K562 (cell line): ENCODE measurements around the gene EFR3B. TPM values are rescaled to one million over a fixed set of nuclear protein-coding genes. Genes with fewer than 3 reads are reported as not detected.
"Not testable (repeated sequence)": the region's sequence is repeated elsewhere in the genome, so short reads cannot be mapped to it uniquely, and the experiment has no call there.

Source experiments
- ATAC-seq: fragments of 200-7000 bp; cut with Tn5 transposase; 3 replicates; pipeline ENCODE4 v1.9.1; 2020; ENCODE audit warnings: moderate library complexity
- BruUV-seq: library from RNA; stranded (reverse); fragments of 400-500 nt; replicated peaks from 2 replicates; lab custom pipeline; 2021; lab: Mats Ljungman, UMichigan
- CTCF ChIA-PET: fragments of 300-600 bp; formaldehyde crosslinking; extraction: SDS; loops from one replicate; lab custom pipeline; 2021; ENCODE audit warnings: low intra/inter-chr PET ratio; lab: Yijun Ruan, JAX
- POLR2A ChIA-PET: fragments of 300-600, 350-650 bp; sonication (Branson Sonifier 250); formaldehyde crosslinking; extraction: SDS; loops from one replicate; lab custom pipeline; 2021; ENCODE audit warnings: antibody characterized with exemption, inconsistent platforms; lab: Yijun Ruan, JAX
- DNase-seq, 4 experiments: peaks; one replicate each; pipeline versions ENCODE4 v3.0.0 to v3.0.0-alpha.2; 2011 to 2018; ENCODE audit warnings: low spot score in 3 of 4, mixed read lengths in 3 of 4; ENCODE audit errors: extremely low read depth in 1 of 4
- FAIRE-seq: peaks from 2 replicates; lab custom pipeline; 2011; peaks lifted over from hg19 to GRCh38; lab: Jason Lieb, UNC
- H2AFZ ChIP-seq: 2 replicates; pipeline ENCODE4 v1.6.0; 2011; ENCODE audit warnings: low read depth, low read length, control low read depth, inconsistent platforms
- H3K27ac ChIP-seq: fragments of 200-600 bp; 3 replicates; pipeline ENCODE4 v1.8.0; 2011; ENCODE audit warnings: low read depth, mild to moderate bottlenecking, control low read depth, inconsistent platforms, low read length, moderate library complexity, mixed read lengths; ENCODE audit errors: extremely low read depth
- H3K27me3 ChIP-seq, 2 experiments: fragments of 300-600 bp in 1 of 2; 2 replicates in 1 of 2; 3 replicates in 1 of 2; pipeline versions ENCODE4 v1.6.0 to v1.8.0; 2011; ENCODE audit warnings: inconsistent platforms in 2 of 2, low read length in 2 of 2, mild to moderate bottlenecking in 1 of 2, mixed read lengths in 1 of 2, moderate library complexity in 1 of 2; ENCODE audit not compliant: control insufficient read depth in 2 of 2, insufficient read depth in 2 of 2
- H3K36me3 ChIP-seq: fragments of 300-600 bp; 3 replicates; pipeline ENCODE4 v1.8.0; 2011; ENCODE audit warnings: mild to moderate bottlenecking, low read length, inconsistent platforms; ENCODE audit not compliant: control insufficient read depth, insufficient read depth
- H3K4me1 ChIP-seq, 2 experiments: fragments of 200-600 bp in 1 of 2; replicated peaks in 1 of 2; 2 replicates in 1 of 2; 3 replicates in 1 of 2; pipeline versions ENCODE4 v1.5.1 to v1.8.0; 2011; ENCODE audit warnings: inconsistent platforms in 2 of 2, low read length in 2 of 2, mild to moderate bottlenecking in 1 of 2, mixed read lengths in 1 of 2, moderate library complexity in 1 of 2; ENCODE audit not compliant: control insufficient read depth in 2 of 2, insufficient read depth in 2 of 2
- H3K4me2 ChIP-seq: 2 replicates; pipeline ENCODE4 v1.6.1; 2011; ENCODE audit warnings: low read length, control low read depth, inconsistent platforms, mixed read lengths; ENCODE audit not compliant: insufficient read depth
- H3K4me3 ChIP-seq: fragments of 200-600 bp; sonication (generic), shearing (Covaris generic); 2 replicates; pipeline ENCODE4 v1.5.1; 2016; ENCODE audit warnings: control low read depth, inconsistent platforms
- H3K79me2 ChIP-seq: fragments of 200-600 bp; 3 replicates; pipeline ENCODE4 v1.8.0; 2011; ENCODE audit warnings: low read length, inconsistent platforms; ENCODE audit not compliant: control insufficient read depth, insufficient read depth
- H3K9ac ChIP-seq, 2 experiments: 2 replicates each; pipeline versions ENCODE4 v1.6.0 to v1.6.1; 2011; ENCODE audit warnings: low read depth in 2 of 2, low read length in 2 of 2, control low read depth in 1 of 2, inconsistent platforms in 1 of 2, mild to moderate bottlenecking in 1 of 2, mixed read lengths in 1 of 2; ENCODE audit not compliant: insufficient read depth in 1 of 2
- H3K9me1 ChIP-seq: one replicate; pipeline ENCODE4 v1.6.0; 2011; ENCODE audit warnings: inconsistent platforms, mild to moderate bottlenecking, low read length, moderate library complexity; ENCODE audit not compliant: control insufficient read depth, insufficient read depth
- H3K9me3 ChIP-seq: replicated peaks from 2 replicates; pipeline ENCODE4 v1.5.1; 2011; ENCODE audit warnings: low read depth, low read length, inconsistent platforms; ENCODE audit not compliant: control insufficient read depth, insufficient read depth
- H4K20me1 ChIP-seq: replicated peaks from 2 replicates; pipeline ENCODE4 v1.6.1; 2011; ENCODE audit warnings: low read length, inconsistent platforms, mixed read lengths; ENCODE audit not compliant: control insufficient read depth, insufficient read depth
- LARP7 ChIP-seq: fragments of 450-650 bp; IDR thresholded peaks from 2 replicates; pipeline ENCODE4 v1.6.1; 2016
- ZNF717 ChIP-seq: fragments of 250-450 bp; sonication (Bioruptor Pico); IDR thresholded peaks from 2 replicates; pipeline ENCODE4 v1.5.0; 2021
- ZSCAN32 ChIP-seq: fragments of 450-650 bp; formaldehyde crosslinking; IDR thresholded peaks from 2 replicates; pipeline ENCODE4 v1.4.0; 2020; ENCODE audit warnings: mild to moderate bottlenecking, moderate library complexity
- WGBS: fragments of 100-300 bp; shearing (Covaris generic); methylation state at CpG from one replicate; pipeline ENCODE4 v1.1.6; 2016; ENCODE audit warnings: low coverage, mixed read lengths; ENCODE audit not compliant: insufficient coverage; ENCODE audit errors: missing lambda C conversion rate; 5-methylcytosine and 5-hydroxymethylcytosine counted together
- in situ Hi-C: fragments of 300-500 bp; cut with MboI; formaldehyde crosslinking; loops from 4 replicates; pipeline ENCODE4 v1.15.0; 2018; ENCODE audit warnings: inconsistent platforms, mixed read lengths
- intact Hi-C: fragments of 100-400 bp; cut with micrococcal nuclease; formaldehyde crosslinking; loops from 2 replicates; pipeline ENCODE4 v1.14.2; 2022
- polyA plus RNA-seq, 8 experiments: library from polyadenylated mRNA; depleted of rRNA in 4 of 8; stranded (reverse) in 5 of 8; unstranded in 3 of 8; fragments of >200 nt; fragmentation: Nextera tagmentation in 2 of 8; fragmentation: Illumina TruSeq in 1 of 8; extraction: Ambion mirVana in 2 of 8; extraction: Trizol in 1 of 8; gene quantifications; 2 replicates each; pipeline versions ENCODE4 v1.2.1 to v1.2.3, GENCODE V29; 2011 to 2014; ENCODE audit warnings: inconsistent platforms in 1 of 8, missing spikeins in 1 of 8
- total RNA-seq, 7 experiments: library from RNA; depleted of rRNA in 6 of 7; stranded (reverse); fragments of >200 nt in 6 of 7; fragmentation: Illumina TruSeq in 2 of 7; extraction: Trizol in 2 of 7; gene quantifications; 2 replicates each; pipeline versions ENCODE4 v1.2.1 to v1.2.3, GENCODE V29; 2011 to 2021; ENCODE audit warnings: low replicate concordance in 1 of 7
- TF ChIP-seq, protein P1 (sequence below): fragments of 250-450 bp; sonication (Bioruptor Pico); IDR thresholded peaks from 2 replicates; pipeline ENCODE4 v1.8.0; 2022; ENCODE audit warnings: moderate library complexity, mild to moderate bottlenecking, inconsistent platforms
- TF ChIP-seq, protein P2 (sequence below), 2 experiments: fragments of 150-350 bp in 1 of 2; IDR thresholded peaks; 2 replicates each; pipeline ENCODE4 v1.6.1; 2012 to 2016; ENCODE audit warnings: low read depth in 2 of 2, low read length in 2 of 2, mild to moderate bottlenecking in 1 of 2, moderate library complexity in 1 of 2
- TF ChIP-seq, protein P3 (sequence below): fragments of 250-450 bp; sonication (Bioruptor Pico); IDR thresholded peaks from 2 replicates; pipeline ENCODE4 v1.9.0; 2021; ENCODE audit warnings: mild to moderate bottlenecking

The EFR3B gene
- total and polyA plus RNA-seq, 9 of the 15 experiments (the other 6 are each of a cell fraction or from before 2014, with no cell fraction given) = not detected

DNA sequence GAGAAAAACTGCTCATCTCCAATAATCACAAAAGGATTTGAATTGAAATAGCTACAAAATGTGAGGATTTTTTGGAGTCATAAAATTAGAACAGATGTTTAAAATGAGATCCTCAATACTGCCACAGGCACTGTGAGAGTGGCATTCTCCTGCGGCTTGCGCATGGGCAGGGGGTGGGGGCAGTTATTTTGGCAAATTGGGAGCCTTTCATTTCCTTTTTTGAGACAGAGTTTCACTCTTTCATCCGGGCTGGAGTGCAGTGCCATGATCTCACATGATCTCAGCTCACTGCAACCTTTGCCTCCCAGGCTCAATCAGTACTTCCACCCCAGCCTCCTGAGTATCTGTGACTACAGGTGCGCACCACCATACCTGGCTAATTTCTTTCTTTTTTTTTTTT, 84.1 kb downstream of the EFR3B start (continued):
- TF ChIP-seq LARP7 (no peak), ZSCAN32 (no peak), ZNF717 (CRISPR knock-in tag) (no peak)
- TF ChIP-seq, protein P1, sequence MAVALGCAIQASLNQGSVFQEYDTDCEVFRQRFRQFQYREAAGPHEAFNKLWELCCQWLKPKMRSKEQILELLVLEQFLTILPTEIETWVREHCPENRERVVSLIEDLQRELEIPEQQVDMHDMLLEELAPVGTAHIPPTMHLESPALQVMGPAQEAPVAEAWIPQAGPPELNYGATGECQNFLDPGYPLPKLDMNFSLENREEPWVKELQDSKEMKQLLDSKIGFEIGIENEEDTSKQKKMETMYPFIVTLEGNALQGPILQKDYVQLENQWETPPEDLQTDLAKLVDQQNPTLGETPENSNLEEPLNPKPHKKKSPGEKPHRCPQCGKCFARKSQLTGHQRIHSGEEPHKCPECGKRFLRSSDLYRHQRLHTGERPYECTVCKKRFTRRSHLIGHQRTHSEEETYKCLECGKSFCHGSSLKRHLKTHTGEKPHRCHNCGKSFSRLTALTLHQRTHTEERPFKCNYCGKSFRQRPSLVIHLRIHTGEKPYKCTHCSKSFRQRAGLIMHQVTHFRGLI (CRISPR knock-in tag) = no peak
- TF ChIP-seq, protein P2, sequence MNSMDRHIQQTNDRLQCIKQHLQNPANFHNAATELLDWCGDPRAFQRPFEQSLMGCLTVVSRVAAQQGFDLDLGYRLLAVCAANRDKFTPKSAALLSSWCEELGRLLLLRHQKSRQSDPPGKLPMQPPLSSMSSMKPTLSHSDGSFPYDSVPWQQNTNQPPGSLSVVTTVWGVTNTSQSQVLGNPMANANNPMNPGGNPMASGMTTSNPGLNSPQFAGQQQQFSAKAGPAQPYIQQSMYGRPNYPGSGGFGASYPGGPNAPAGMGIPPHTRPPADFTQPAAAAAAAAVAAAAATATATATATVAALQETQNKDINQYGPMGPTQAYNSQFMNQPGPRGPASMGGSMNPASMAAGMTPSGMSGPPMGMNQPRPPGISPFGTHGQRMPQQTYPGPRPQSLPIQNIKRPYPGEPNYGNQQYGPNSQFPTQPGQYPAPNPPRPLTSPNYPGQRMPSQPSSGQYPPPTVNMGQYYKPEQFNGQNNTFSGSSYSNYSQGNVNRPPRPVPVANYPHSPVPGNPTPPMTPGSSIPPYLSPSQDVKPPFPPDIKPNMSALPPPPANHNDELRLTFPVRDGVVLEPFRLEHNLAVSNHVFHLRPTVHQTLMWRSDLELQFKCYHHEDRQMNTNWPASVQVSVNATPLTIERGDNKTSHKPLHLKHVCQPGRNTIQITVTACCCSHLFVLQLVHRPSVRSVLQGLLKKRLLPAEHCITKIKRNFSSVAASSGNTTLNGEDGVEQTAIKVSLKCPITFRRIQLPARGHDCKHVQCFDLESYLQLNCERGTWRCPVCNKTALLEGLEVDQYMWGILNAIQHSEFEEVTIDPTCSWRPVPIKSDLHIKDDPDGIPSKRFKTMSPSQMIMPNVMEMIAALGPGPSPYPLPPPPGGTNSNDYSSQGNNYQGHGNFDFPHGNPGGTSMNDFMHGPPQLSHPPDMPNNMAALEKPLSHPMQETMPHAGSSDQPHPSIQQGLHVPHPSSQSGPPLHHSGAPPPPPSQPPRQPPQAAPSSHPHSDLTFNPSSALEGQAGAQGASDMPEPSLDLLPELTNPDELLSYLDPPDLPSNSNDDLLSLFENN (IDR thresholded peaks at IDR 0.05; ENCODE audit: low read depth in 2 of 2, low read length in 2 of 2) = no peak
- TF ChIP-seq, protein P3, sequence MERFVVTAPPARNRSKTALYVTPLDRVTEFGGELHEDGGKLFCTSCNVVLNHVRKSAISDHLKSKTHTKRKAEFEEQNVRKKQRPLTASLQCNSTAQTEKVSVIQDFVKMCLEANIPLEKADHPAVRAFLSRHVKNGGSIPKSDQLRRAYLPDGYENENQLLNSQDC (CRISPR knock-in tag) = no peak

DNA sequence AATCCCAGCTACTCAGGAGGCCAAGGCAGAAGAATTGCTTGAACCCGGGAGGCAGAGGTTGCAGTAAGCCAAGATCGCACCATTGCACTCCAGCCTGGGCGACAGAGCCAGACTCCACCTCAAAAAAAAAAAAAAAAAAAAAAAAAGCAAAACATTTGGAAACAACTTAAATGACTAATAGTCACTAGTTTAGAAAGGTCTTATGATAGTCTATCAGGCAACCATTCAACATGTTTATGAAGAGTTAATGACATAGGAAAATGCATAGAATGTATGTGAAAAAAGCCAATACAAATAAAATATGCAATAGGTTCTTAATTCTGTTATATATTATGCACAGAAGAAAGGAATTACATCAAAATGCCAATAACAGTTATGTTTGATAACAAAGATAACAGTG, 85.2 kb downstream of the EFR3B start:
- H3K79me2 ChIP-seq, H3K27ac ChIP-seq, H3K9me1 ChIP-seq, H2AFZ ChIP-seq, H4K20me1 ChIP-seq, BruUV-seq, H3K4me1 ChIP-seq, H3K4me3 ChIP-seq, H3K4me2 ChIP-seq, DNase-seq, FAIRE-seq, ATAC-seq, H3K9me3 ChIP-seq, H3K36me3 ChIP-seq, H3K9ac ChIP-seq: not testable (repeated sequence)
- in situ Hi-C loops = loop anchor here (10.0 kb wide), 1 partner anchor 722 kb away; no protein-coding TSS in a partner anchor
- 0% methylated on average over 1 of the region's 3 CpGs for WGBS
- CTCF ChIA-PET = interaction anchor here (0.7 to 5.0 kb wide), 2 partner anchors 152 to 717 kb away, joined by 3 to 33 read pairs; no protein-coding TSS in a partner anchor
- intact Hi-C loops = loop anchor here (5.0 kb wide), 1 partner anchor 300 kb away; no protein-coding TSS in a partner anchor
- H3K27me3 ChIP-seq = peaks cover 33 to 66% of the 10 kb centered on the region in 2 experiments; a peak in 4 of 5 replicates
- POLR2A ChIA-PET = interaction anchor here (0.6 kb wide), 1 partner anchor 251 kb away, joined by 3 read pairs; no protein-coding TSS in a partner anchor
